ENCODE results near the gene CELA2B.

CELA2B gene

DNA sequence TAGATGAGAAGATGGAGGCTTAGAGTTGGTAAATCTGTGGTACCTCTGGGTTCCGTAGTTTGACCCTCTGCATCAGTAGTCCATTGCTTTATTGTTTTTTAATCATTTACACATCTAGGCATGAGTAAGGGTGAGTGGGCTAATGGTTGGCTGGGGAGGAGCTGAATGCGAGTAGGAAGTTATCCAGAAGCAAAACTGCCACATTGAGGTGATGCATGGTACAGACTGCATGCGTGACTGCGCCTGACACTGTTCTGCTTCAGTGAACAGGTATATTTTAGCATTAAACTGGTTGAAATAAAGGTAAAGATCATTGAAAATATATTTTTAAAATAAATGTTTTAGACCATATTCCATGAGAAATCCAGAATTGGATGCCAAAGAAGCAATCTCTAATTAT, 55.1 kb downstream of the CELA2B start:
- no peak for DNase-seq

DNA sequence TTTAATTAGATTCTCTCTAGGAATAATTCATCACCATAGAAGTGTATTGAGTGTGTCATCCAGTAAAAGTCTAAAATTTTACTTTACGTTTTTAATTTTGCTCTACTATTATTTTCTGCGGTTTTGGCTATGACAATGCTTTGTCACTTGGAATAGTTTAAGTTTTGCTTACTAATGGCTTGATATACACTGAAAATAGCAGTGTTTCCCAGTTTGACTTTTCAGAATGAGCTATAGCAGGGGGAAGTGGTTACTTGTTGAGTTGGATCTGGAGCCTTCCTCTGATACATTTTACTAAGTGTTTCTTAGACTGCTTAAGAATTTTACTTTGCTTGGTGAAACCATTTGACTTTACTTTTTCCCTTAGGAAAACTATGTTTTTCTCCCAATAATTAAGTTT, 55.8 kb downstream of the CELA2B start:
- DNase-seq = no peak

DNA sequence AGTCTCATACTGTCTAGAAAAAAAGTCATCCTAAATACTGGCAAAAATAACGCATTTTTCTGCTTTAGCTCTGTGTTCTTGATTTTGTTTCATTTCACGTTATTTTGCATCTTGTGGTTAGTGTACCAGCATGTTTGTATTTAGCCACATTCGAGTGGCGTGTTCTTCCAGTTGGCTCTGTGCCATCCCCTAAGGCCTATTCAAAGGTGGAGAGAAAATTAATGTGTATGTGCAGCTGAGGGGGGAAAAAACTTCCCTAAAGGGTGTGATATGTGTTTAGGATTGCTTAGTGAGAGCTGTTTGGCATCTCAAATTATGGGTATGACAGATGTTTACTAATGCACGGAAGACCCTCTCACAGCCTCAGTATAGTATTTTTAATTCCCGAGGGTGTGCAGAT, 62.9 kb downstream of the CELA2B start:
- DNase-seq = no peak

DNA sequence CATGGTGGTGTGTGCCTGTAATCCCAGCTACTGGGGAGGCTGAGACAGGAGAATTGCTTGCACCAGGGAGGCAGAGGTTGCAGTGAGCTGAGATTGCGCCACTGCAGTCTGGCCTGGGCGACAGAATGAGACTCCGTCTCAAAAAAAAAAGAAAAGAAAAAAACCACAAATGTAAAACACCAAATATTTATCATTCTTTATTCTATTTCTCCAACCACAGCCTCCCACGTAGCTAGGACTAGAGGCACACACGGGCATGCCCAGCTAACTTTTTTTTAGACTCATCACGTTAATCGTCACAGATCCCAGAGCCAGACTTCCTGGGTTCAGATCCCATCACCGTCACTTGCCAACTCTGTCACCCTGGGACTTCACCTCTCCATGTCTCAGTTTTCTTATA, 64.3 kb downstream of the CELA2B start:
- DNase-seq = no peak

All from inflammatory macrophage treated with lipopolysaccharide for 1 hour (primary cell).